ENCODE data around the gene ZNF593OS. TPM values are rescaled to one million over a fixed set of nuclear protein-coding genes. Genes with fewer than 3 reads are reported as not detected.

ZNF593OS gene
- total and polyA plus RNA-seq, 4 donors = 0.10 to 0.32 TPM; not detected in 2

DNA sequence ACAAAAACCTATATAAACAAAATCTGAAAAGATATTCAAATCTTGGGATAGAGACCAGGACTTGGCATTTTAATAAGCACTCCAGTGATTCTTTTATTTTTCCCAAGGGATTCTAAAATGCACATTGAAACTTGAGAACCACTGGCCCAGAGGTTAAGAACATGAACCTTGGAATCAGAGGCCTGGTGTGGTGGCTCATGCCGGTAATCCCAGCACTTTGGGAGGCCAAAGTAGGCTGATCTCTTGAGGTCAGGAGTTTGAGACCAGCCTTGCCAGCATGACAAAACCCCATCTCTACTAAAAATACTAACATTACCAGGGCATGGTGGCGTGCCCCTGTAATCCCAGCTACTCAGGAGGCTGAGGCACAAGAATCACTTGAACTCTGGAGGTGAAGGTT, 49.5 kb upstream of the ZNF593OS start:
- TF ChIP-seq RXRA (IDR thresholded peaks at IDR 0.05) (no peak), EGR1 (IDR thresholded peaks at IDR 0.05; ENCODE audit: low read depth in 2 of 2) (no peak), GABPA (IDR thresholded peaks at IDR 0.05 in 1 of 2, conservative IDR thresholded peaks at IDR 0.05 in 1 of 2) (no peak), FOXA2 (IDR thresholded peaks at IDR 0.05) (no peak), RAD21 (IDR thresholded peaks at IDR 0.05) (no peak), HNF4G (IDR thresholded peaks at IDR 0.05) (no peak), JUND (IDR thresholded peaks at IDR 0.05) (no peak), YY1 (IDR thresholded peaks at IDR 0.05) (no peak), CTCF (IDR thresholded peaks at IDR 0.05; ENCODE audit: low read depth, low read length, missing input control) (no peak), NR2F2 (IDR thresholded peaks at IDR 0.05) (no peak), TAF1 (conservative IDR thresholded peaks at IDR 0.05) (no peak), FOXA1 (IDR thresholded peaks at IDR 0.05) (no peak), REST (IDR thresholded peaks at IDR 0.05) (no peak), HNF4A (conservative IDR thresholded peaks at IDR 0.05) (no peak), SP1 (IDR thresholded peaks at IDR 0.05) (no peak)
- TF ChIP-seq, protein P1, sequence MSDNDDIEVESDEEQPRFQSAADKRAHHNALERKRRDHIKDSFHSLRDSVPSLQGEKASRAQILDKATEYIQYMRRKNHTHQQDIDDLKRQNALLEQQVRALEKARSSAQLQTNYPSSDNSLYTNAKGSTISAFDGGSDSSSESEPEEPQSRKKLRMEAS (IDR thresholded peaks at IDR 0.05) = no peak
- TF ChIP-seq, protein P2, sequence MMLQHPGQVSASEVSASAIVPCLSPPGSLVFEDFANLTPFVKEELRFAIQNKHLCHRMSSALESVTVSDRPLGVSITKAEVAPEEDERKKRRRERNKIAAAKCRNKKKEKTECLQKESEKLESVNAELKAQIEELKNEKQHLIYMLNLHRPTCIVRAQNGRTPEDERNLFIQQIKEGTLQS (IDR thresholded peaks at IDR 0.05) = no peak
- TF ChIP-seq, protein P3, sequence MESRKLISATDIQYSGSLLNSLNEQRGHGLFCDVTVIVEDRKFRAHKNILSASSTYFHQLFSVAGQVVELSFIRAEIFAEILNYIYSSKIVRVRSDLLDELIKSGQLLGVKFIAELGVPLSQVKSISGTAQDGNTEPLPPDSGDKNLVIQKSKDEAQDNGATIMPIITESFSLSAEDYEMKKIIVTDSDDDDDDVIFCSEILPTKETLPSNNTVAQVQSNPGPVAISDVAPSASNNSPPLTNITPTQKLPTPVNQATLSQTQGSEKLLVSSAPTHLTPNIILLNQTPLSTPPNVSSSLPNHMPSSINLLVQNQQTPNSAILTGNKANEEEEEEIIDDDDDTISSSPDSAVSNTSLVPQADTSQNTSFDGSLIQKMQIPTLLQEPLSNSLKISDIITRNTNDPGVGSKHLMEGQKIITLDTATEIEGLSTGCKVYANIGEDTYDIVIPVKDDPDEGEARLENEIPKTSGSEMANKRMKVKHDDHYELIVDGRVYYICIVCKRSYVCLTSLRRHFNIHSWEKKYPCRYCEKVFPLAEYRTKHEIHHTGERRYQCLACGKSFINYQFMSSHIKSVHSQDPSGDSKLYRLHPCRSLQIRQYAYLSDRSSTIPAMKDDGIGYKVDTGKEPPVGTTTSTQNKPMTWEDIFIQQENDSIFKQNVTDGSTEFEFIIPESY (IDR thresholded peaks at IDR 0.05) = no peak
- no peaks in the 10 kb centered on the region for H3K36me3 ChIP-seq (ENCODE audit: control insufficient read depth in 4 of 4, insufficient read depth in 3 of 4, low read depth in 1 of 4, low read length in 3 of 4)
- 85% methylated on average over 2 of the region's 2 CpGs for WGBS

More for the DNA sequence above, 49.5 kb upstream of the ZNF593OS start:
- no peak overlapping the region for H3K4me3 ChIP-seq (ENCODE audit: low read depth in 1 of 3, low read length in 3 of 3)
- no peaks in the 10 kb centered on the region for H3K9me3 ChIP-seq (ENCODE audit: control insufficient read depth in 4 of 4, low read length in 3 of 4)
- no peak overlapping the region for H3K27ac ChIP-seq (ENCODE audit: low read depth in 1 of 2, low read length in 2 of 2)
- peaks cover 0 to 10% (median 5%) of the 10 kb centered on the region in 4 donors for H3K4me1 ChIP-seq (ENCODE audit: control insufficient read depth in 4 of 4, insufficient read depth in 4 of 4, low read length in 3 of 4)
- H3K27me3 ChIP-seq (ENCODE audit: control insufficient read depth in 4 of 4, insufficient read depth in 4 of 4, low read length in 3 of 4) = no peaks in the 10 kb centered on the region
- no peak for DNase-seq (ENCODE audit: low spot score)
- H3K9ac ChIP-seq (ENCODE audit: low read depth in 1 of 2, low read length in 2 of 2) = no peak overlapping the region

Measured in liver (tissue), 9 donors.